ENCODE data around the gene TOMM6.

TOMM6 gene

DNA sequence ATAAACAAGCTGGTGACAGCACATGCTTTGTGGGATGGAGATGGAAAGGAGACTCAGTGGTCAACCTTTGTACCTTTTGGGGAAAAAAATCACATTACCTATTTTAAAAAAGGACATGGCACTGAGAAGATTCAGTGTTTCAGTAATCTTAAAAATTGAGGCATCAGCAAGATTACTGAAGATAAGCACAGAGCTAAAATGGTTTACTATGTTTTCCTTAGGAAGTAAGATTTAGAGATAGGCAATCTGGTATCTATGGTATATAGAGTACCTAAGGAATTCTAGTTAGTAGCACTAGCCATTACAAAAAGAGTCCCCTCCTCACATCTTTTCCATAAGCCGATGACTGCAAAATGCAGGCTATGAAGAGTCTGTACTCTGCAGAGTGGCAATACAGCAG lies 35.7 kb downstream of the TOMM6 start:
- DNase-seq (ENCODE audit: low read depth in 1 of 2, low spot score in 1 of 2), result no peak

DNA sequence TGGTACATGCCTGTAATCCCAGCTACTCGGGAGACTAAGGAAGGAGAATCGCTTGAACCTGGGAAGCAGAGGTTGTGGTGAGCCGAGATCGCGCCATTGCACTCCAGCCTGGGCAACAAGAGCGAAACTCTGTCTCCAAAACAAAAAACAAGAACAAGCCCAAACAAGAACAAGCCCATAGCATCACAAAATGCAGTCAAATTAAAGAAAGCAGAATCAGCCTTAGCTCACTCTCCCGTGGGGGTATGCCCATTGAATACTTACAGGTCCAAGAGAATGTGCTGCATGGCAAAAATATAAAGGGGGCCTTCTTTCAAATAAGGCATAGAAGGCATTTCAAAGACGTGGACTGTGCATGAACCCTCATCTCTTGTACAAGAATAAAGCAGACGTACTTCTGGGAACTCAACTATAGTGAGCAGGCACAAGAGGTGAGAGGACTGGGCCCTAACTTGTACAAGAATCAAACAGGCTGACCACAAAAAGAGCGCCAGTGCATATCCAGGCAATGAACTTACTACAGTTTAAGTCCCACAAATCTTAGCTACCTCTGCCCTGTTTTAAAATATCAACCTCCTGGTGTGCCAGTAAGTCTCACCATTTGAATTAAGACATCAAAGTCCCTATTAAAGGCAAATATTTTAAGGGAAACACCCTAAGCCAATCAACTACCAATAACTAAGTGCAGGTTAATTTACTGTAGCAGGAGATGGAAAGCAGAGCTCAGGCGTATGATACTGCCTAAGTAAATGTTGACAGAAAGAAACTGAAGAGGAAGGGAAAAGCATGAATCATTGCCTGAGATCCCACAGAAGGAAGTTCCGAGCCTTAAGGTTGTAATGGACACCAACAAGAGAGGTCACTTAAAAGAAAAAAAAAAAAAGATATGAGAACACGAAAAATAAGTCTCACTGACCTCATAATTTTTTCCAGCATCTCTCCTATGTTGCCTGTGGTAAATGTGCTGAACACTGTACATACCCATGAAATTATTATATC lies 37.4 kb downstream of the TOMM6 start:
- no peak for DNase-seq (ENCODE audit: low read depth in 1 of 2, low spot score in 1 of 2)

DNA sequence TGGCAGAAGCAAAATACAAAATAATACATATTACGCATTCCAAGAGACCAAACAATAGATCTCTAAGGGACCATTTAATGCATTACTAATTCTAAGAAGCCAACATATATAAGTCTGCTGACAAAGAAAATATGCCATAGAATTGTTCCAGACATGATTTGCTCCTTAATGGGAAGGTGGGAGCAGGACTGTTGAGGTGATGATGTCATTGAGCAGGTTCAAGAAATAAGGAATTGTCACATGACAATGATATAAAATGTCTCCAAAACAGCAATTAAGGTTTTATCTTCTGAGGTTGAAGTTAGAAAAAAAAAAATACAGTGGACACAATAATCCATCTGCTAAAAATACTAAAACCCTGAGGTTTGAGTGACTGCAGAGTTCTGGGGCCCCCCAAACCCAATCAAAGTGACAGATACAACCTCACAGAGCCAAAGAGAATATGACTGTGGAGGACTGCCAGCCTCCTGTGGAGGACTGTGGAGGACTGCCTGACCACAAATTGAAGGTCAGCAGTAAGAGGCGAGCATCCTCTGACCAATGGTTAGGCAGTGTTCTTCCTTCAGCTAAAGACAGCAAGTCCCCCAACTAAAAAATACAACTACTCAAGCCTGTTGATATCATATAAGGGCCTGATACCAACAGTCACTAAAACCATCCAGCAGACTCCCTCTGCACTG lies 39.0 kb downstream of the TOMM6 start:
- no peak for DNase-seq (ENCODE audit: low read depth in 1 of 2, low spot score in 1 of 2)

DNA sequence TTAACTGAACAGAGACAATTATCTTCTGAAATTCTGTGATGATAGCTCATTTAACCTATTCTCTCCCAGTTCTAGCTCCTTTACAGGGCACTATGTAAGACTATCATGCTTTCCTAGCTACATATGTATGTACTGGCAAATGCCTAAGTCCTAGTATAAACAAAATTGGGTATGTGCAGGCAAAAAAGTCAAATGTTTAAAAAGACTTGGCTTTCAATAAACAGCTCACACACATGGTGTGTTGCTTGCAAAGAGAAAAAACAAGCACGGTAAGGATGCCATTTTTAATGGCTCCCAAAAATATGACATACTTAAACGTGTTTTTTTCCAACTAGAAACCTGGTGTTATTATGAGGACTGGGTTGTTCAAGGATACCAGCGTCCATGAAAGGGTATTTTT lies 44.8 kb downstream of the TOMM6 start:
- no peak for DNase-seq (ENCODE audit: low read depth in 1 of 2, low spot score in 1 of 2)

DNA sequence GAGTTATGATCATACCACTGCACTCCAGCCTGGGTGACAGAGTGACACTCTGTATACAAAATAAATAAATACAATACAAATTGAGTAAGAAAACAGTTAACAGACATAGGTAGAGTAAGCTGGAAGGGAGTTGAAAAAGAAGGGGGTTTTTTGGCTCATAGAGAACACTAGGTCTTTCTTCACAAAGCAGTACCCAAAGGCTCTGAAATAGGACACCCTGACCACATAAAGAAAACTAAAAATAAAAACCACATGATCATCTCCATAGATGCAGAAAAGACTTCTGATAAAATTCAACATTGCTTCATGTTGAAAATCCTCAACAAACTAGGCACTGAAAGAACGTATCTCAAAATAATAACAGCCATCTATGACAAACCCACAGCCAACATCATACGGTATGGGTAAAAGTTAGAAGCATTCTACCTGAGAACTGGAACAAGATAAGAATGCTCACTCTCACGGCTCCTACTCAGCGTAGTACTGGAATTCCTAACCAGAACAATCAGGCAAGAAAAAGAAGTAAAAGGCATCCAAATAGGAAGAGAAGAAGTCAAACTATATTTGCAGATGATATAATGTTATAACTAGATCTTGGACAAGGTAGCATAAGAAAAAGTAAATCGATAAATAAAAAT lies 48.6 kb downstream of the TOMM6 start:
- no peak for DNase-seq (ENCODE audit: low read depth in 1 of 2, low spot score in 1 of 2)

DNA sequence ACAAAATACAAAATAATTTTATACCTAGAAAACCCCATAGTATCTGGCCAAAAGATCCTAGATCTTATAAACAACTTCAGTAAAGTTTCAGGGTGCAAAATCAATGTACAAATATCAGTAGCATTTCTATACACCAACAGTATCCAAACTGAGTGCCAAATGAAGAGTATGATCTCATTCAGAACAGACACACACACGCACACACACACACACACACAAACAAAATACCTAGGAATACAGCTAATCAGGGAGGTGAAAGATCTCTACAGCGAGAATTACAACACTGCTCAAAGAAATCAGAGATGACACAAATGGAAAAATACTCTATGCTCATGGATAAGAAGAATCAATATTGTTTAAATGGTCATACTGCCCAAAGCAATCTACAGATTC lies 49.2 kb downstream of the TOMM6 start:
- no peak for DNase-seq (ENCODE audit: low read depth in 1 of 2, low spot score in 1 of 2)
